Measurements from ENCODE around the gene MT3.
"Not testable (repeated sequence)": the region's sequence is repeated elsewhere in the genome, so short reads cannot be mapped to it uniquely, and the experiment has no call there.

Gene MT3

DNA sequence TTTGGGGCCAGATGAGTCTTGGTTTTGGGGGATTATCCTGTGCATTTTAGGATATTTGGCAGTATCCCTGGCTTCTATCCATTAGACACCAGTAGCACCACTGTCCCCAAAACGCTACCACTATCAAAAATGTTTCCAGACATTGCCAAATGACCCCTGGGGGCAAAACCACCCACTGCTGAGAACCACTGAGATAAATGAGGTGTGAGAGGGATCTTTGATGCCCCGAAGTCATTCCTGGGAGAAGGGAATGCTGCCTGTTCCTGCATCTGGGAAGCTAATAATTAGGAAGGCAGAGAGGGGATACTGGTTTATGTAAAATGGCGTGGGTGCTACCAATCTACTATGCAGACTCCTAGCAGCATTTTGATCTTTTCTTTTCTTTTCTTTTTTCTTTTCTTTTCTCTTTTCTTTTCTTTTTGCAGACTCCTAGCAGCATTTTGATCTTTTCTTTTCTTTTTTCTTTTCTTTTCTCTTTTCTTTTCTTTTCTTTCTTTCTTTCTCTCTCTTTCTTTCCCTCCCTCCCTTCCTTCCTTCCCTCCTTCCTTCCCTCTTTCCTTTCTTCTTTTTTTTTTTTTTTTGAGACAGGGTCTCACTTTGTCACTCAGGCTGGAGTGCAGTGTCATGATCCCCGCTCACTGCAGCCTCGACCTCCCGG, 8.8 kb upstream of the MT3 start:
- TF ChIP-seq, protein P1, sequence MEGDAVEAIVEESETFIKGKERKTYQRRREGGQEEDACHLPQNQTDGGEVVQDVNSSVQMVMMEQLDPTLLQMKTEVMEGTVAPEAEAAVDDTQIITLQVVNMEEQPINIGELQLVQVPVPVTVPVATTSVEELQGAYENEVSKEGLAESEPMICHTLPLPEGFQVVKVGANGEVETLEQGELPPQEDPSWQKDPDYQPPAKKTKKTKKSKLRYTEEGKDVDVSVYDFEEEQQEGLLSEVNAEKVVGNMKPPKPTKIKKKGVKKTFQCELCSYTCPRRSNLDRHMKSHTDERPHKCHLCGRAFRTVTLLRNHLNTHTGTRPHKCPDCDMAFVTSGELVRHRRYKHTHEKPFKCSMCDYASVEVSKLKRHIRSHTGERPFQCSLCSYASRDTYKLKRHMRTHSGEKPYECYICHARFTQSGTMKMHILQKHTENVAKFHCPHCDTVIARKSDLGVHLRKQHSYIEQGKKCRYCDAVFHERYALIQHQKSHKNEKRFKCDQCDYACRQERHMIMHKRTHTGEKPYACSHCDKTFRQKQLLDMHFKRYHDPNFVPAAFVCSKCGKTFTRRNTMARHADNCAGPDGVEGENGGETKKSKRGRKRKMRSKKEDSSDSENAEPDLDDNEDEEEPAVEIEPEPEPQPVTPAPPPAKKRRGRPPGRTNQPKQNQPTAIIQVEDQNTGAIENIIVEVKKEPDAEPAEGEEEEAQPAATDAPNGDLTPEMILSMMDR (IDR thresholded peaks at IDR 0.05; ENCODE audit: low read depth, low read length): no peak

GRCh38 chr16:56582911-56583310, 6.4 kb upstream of the MT3 start:
- not testable (repeated sequence) for H3K4me3 ChIP-seq (ENCODE audit: low read depth, low read length)

More for the DNA sequence above, 8.8 kb upstream of the MT3 start:
- H3K4me3 ChIP-seq (ENCODE audit: low read depth, low read length): no peak overlapping the region

DNA sequence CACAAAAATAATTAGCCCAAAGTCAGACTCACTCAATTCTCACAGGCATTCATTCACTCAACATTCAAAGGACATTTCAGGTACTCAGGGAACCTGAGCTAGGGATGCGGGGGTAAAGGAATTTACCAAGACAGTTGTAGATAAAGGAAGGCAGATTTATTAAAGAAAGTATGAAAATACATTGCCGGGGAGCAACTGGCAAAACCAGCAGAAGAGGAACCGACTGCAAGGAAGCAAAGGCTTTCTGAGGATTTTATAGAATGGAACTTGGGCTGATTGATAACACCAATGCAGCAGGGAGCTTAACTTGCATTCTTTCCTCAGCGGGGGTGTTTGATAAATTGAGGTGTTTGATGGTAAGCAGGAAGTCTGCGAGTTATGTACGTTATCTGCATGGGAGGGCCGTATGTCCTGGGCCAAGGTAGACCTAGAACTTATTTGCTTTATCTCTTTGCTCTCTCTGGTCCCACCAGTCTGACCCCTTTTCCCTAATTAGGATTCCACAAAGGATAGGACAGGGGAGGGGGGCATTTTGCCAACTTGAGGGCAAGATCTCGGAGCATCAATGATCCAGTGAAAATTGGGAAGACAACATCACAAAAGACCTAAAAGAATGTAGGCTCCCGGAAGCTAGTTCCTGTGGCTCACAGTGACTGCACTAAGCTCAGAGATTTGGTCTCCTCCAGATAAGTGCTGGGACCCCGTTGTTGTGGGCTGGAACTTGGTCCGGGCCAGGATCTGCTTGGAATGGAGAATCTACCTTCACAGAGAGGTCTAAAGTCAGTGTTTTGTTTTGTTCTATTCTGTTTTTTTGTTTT, 5.8 kb upstream of the MT3 start:
- no peak overlapping the region for H3K4me3 ChIP-seq (ENCODE audit: low read depth, low read length)
- TF ChIP-seq, protein P1 (IDR thresholded peaks at IDR 0.05; ENCODE audit: low read depth, low read length): no peak

- H3K4me3 ChIP-seq (ENCODE audit: low read depth, low read length): no peak overlapping the region
- TF ChIP-seq, protein P1 (IDR thresholded peaks at IDR 0.05; ENCODE audit: low read depth, low read length): no peak
These were observed 5.1 kb upstream of the MT3 start for GRCh38 chr16:56584276-56584675.

DNA sequence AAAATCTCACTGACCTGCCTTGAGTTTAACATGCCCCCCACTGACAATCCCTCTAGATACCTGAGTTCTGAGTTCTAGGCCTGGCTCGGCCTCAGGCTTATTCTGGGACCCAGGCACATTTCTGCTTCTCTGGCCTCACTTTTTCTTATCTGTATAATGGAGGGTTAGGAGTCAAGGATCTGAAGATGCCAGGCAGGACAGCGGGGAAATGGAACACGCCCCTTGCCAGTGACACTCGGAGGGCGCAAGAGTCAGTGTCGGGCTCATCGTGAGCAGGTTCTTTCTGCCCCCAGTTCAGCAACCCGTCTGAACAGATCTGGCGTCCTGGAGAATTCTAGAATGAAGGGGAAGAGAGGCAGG, 567 bp upstream of the MT3 start:
- TF ChIP-seq, protein P1 (IDR thresholded peaks at IDR 0.05; ENCODE audit: low read depth, low read length): no peak
- H3K4me3 ChIP-seq (ENCODE audit: low read depth, low read length): peak overlapping the region; percentile 33; the same call in 1 of the 2 replicates

DNA sequence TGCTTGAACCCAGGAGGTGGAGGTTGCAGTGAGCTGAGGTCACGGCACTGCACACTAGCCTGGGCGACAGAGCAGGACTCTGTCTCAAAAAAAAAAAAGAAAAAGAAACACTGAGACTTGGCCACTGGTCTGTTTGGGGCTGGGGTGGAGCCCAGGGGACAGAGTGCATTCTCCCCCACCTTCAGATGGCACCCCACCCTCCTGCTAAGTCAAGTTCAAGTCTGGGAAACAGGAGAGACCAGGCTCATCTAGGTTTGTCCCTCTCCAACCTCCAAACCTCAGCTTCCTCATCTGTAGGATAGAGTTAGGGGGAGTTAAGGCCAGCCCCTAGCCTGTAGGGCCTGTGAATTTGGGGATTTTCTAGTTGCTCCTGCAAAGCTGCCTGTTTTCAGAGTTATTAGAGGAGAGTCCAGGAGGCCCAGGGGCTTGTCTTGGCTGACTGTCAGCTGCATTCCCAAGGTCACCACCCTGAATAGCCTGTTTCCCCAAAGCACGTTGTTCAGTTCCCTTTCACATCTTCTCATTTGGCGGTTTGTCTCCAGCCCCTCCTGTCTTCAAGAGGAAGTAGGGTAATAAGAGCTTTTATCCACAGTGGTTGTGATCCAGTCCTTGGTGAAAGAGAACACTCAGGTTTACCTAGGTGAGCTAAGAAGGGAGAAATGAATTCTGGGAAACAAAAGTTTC, 2.2 kb downstream of the MT3 start:
- no peak overlapping the region for H3K4me3 ChIP-seq (ENCODE audit: low read depth, low read length)
- TF ChIP-seq, protein P1 (IDR thresholded peaks at IDR 0.05; ENCODE audit: low read depth, low read length): no peak

DNA sequence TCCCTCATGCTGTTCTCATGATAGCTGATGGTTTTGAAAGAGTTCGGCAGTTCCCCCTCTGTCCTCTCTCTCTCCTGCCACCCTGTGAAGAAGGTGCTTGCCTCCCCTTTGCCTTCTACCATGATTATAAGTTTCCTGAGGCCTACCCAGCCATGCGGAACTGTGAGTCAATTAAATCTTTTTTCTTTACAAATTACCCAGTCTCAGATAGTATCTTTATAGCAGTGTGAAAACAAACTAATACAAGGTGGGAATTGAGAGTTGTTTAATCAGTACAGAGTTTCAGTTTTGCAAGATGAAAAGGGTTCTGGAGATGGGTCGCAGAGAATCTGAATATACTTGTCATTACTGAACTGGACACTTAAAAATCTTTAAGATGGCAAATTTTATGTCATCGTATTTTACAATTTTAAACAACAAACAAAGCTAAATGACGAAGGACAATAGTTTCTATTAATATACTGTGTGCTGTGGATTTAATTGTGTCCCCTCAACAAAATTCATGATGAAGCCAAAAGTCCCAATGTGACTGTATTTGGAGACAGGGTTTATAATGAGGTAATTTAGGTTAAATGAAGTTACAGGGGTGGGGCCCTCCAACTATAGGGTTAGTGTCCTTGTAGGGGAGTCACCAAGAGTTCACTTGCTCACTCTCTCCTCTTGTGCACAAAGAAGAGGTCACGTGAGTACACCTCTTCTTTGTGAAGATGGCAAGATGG, 4.4 kb downstream of the MT3 start:
- no peak overlapping the region for H3K4me3 ChIP-seq (ENCODE audit: low read depth, low read length)
- TF ChIP-seq, protein P1 (IDR thresholded peaks at IDR 0.05; ENCODE audit: low read depth, low read length): no peak
